Effector memory CD4-positive, alpha-beta T cell (primary cell): Measurements from ENCODE around the gene KCNQ1OT1.

Source experiments
- DNase-seq, 3 donors: peaks; one replicate each; pipeline ENCODE4 v3.0.0-alpha.2; 2020
- H3K27ac ChIP-seq: 2 replicates; pipeline ENCODE4 v1.7.0; 2013; ENCODE audit warnings: mild to moderate bottlenecking, low read length, moderate library complexity; ENCODE audit not compliant: insufficient read depth, poor library complexity, severe bottlenecking
- H3K27me3 ChIP-seq: replicated peaks from 2 replicates; pipeline ENCODE4 v1.7.0; 2013; ENCODE audit warnings: mild to moderate bottlenecking, low read length; ENCODE audit not compliant: insufficient read depth, control insufficient read depth, poor library complexity, severe bottlenecking
- H3K36me3 ChIP-seq: 2 replicates; pipeline ENCODE4 v1.7.0; 2013; ENCODE audit warnings: mild to moderate bottlenecking, low read length, moderate library complexity; ENCODE audit not compliant: control insufficient read depth, insufficient read depth
- H3K4me1 ChIP-seq: 2 replicates; pipeline ENCODE4 v1.7.0; 2013; ENCODE audit warnings: low read length, mild to moderate bottlenecking; ENCODE audit not compliant: control insufficient read depth, insufficient read depth, poor library complexity, severe bottlenecking
- H3K4me3 ChIP-seq: 2 replicates; pipeline ENCODE4 v1.7.0; 2013; ENCODE audit warnings: low read length, low read depth, mild to moderate bottlenecking; ENCODE audit not compliant: insufficient read depth, poor library complexity, severe bottlenecking
- H3K9me3 ChIP-seq: 2 replicates; pipeline ENCODE4 v1.7.0; 2013; ENCODE audit warnings: mild to moderate bottlenecking, low read length, moderate library complexity; ENCODE audit not compliant: control insufficient read depth

KCNQ1OT1 gene

DNA sequence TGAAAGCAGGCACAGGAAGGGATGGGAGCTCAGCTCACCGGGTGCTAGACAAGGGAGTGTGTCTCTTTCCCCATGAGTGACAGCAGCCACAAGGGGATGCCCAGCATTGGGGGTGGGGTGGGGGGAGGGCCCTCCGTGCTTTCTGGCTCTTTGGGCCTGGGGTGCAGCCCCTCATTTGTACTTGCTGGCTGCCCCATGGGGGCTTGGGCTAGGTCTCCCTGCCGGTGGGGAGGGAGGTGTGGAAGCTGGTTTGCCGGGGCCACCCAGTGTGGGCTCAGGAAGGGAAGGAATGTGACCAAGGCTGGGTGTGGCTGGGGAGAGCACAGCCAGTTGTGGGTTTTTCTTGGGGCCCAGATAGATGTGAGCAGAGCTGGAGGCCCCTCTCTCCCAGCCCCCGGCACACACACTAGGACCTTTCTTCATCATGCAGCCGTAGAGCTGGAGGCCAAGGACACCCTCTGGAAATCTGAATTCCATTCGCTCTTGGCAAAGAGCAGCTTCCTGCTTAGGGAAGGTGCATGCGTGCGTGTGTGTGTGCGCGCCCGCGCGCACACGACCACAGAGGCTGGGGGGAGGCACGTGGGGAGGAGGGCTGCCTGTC, 25.8 kb downstream of the KCNQ1OT1 start:
- no peak overlapping the region for H3K4me3 ChIP-seq
- H3K27me3 ChIP-seq = no peaks in the 10 kb centered on the region
- H3K27ac ChIP-seq = no peak overlapping the region
- H3K4me1 ChIP-seq = no peaks in the 10 kb centered on the region
- H3K9me3 ChIP-seq = no peaks in the 10 kb centered on the region
- DNase-seq = no peak
- no peaks in the 10 kb centered on the region for H3K36me3 ChIP-seq

DNA sequence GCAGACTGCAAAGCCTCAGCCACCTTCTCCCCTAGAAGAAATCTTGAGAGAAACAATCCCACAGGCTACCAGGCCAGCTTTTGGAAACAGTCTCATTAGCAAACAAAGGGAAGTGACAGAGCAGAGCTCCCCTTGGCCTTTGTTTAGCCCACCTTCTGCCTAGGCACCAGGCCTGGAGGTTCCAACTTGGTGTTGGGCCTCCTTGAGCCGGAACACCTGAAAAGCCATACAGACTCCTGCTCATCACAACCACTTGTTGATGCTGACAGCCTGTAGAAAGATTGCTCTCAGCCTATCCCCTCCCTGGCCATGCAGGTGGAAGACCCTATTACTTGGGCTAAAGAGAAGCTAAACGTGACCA, 26.6 kb downstream of the KCNQ1OT1 start:
- Histone ChIP-seq H3K36me3 (no peaks in the 10 kb centered on the region), H3K9me3 (no peaks in the 10 kb centered on the region), H3K4me3 (no peak overlapping the region), H3K27me3 (no peaks in the 10 kb centered on the region), H3K27ac (no peak overlapping the region), H3K4me1 (no peaks in the 10 kb centered on the region)
- no peak for DNase-seq

DNA sequence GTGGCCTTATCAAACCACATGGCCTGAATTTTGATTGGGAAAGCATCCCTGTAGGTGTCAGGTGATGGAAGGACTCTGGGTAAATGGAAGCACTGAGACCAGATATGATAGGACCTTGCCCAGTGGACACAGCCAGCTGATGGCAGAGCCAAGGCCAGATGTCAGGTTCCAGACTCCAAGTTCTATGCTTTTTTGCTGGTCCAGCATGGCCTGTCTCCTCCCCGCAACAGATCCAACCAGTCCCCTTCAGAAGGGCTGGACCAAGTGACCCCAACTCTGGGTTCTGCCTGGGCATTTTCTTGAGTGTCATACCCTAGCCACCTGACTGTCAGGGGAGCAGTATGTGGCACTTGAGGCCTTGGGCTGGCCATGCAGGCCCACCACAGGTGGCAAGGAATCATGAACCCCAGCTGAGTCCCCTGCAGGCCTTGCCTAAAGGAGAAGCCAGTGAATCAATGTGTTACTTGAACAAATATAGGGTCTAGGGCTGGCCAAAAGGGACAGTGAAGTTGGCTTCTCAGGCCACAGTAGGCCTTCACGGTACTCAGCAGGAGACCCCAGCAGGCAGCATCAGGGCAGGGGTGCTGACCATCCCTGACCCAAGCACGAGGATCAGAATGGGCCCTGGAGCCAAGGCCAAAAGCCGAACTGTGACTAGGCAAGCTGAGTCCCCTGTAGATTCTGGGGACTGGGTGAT, 27.1 kb downstream of the KCNQ1OT1 start:
- Histone ChIP-seq H3K27me3 (no peaks in the 10 kb centered on the region), H3K9me3 (no peaks in the 10 kb centered on the region), H3K36me3 (no peaks in the 10 kb centered on the region), H3K27ac (no peak overlapping the region), H3K4me3 (no peak overlapping the region), H3K4me1 (no peaks in the 10 kb centered on the region)
- DNase-seq = no peak

DNA sequence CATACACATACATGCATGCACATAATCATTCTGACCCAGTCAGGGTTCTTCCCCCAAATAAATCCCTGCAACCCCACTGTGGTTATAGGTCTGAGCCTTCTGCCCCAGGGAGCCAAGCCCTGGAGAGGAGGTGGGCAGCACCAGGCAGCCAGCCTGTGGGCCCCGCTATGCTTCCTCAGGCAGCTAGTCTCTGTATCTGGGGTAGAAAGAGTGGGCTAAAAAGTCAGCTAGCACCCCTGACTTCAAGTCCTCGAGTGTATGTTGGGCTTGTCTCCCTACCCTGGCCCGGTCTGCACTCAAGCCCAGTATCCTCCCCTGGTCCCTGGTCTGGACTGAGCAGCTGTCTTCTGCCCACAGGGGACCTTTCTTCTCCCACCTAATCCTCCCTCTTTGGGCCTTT, 28.0 kb downstream of the KCNQ1OT1 start:
- Histone ChIP-seq H3K4me3 (no peak overlapping the region), H3K27ac (no peak overlapping the region), H3K9me3 (no peaks in the 10 kb centered on the region), H3K27me3 (no peaks in the 10 kb centered on the region), H3K36me3 (no peaks in the 10 kb centered on the region), H3K4me1 (no peaks in the 10 kb centered on the region)
- no peak for DNase-seq

DNA sequence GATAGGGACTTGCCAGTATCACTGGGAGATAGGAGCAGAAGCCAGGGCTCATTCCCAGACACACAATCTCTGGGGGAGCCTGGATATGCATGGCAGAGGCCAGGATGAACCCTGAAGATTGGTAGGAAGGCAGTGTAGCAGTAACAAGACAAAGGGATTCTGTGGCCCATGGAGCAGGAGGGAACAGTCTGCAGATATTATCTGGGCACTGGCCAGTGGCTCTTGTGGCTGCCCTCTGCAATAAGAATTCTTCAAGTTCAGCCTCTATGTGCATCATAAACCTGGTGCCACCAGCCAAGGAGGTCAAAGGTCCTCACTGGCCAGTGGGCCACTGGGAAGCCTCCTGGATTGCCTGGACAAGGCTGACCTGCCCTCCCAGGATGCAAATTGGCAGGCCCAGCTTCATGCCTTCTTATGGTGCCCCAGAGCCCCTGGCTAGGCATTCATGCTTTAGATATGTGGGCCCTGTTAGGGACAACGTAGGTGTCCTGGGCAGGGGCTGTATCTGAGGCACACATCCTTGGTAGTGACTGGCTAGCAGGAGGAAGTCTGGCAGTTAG, 29.2 kb downstream of the KCNQ1OT1 start:
- Histone ChIP-seq H3K9me3 (no peaks in the 10 kb centered on the region), H3K4me1 (no peaks in the 10 kb centered on the region), H3K4me3 (no peak overlapping the region), H3K27ac (no peak overlapping the region), H3K36me3 (no peaks in the 10 kb centered on the region), H3K27me3 (no peaks in the 10 kb centered on the region)
- DNase-seq = no peak

DNA sequence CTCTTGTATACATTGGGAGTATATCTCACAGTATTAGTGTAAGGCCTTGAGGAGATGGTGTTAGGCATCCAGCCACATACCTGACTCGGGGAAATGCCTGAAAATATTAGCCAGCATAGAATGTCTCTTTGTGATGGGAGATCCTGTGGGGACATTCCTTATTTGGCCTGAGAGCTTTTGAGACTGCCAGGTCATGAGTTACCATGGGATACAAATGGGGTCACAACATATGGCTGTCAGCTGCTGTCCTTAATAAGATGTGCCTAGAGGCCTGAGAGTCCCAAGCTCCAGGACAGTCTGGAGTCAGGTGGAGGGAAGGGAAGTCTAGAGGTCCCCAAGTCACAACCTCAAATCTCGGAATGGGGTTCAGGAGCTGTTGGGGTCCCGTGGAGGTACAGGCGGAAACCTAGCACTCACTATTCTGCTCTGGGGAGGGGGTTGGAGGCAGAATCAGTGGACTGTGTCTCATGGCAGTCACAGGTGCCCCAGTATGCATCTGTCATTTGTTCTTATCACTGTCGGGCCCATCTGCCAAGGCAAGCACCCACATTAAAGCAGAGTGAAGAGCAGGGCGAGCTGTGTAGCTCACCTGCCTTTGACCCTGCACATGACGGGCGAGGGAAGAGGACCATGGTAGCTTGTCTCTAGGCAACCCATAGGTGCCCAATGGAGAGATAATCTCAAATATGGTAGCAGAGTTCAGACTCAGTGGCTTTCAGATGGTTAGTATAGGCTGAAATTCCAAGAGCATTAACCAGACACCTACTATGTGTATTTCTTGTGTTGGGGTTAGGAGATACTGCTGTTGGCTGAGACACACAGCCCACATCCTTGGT, 29.9 kb downstream of the KCNQ1OT1 start:
- H3K4me1 ChIP-seq = no peaks in the 10 kb centered on the region

DNA sequence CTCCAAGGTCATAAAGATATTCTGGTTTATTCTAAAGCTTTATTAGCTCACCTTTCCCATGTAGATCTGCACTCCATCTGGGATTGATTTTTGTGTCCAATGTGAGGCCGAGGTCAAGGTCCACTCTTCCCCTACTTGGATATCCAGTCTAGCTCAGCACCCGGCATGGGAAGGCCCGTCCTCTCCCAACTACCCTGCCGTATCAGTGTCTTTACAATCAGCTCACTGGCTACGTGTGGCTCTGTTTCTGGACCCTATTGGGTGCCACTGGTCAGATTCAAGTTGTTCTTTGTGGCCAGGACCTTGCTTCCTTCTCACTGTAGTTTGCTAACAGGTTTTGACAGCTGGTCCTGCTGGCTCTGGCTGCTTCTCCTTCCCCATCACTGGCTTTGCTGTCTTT, 30.9 kb downstream of the KCNQ1OT1 start:
- no peaks in the 10 kb centered on the region for H3K36me3 ChIP-seq
- no peaks in the 10 kb centered on the region for H3K27me3 ChIP-seq
- DNase-seq = no peak
- no peak overlapping the region for H3K4me3 ChIP-seq
- H3K4me1 ChIP-seq = no peaks in the 10 kb centered on the region
- no peak overlapping the region for H3K27ac ChIP-seq
- no peaks in the 10 kb centered on the region for H3K9me3 ChIP-seq

More for the DNA sequence above, 29.9 kb downstream of the KCNQ1OT1 start:
- no peaks in the 10 kb centered on the region for H3K9me3 ChIP-seq
- no peaks in the 10 kb centered on the region for H3K36me3 ChIP-seq
- no peak overlapping the region for H3K4me3 ChIP-seq
- no peak for DNase-seq
- no peak overlapping the region for H3K27ac ChIP-seq
- no peaks in the 10 kb centered on the region for H3K27me3 ChIP-seq

DNA sequence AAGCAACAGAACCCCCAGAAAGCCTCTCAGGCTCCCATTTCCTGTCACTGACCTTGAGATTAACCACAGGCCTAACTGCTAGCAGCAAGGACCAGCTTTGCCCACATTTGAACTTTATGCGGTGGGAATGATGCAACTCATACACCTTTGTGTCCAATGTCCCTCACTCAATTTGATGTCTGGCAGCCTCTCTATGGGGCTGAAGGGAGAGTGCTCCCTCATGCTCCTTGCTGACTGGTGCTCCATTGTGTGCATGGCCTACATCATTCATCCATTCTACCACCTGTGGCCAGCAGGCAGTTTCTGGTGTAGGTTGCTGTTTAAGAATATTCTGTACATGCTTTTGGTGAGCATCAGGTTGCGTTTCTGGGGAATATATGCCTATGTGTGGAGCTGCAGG, 31.9 kb downstream of the KCNQ1OT1 start:
- no peaks in the 10 kb centered on the region for H3K9me3 ChIP-seq
- H3K27me3 ChIP-seq = no peaks in the 10 kb centered on the region
- no peak overlapping the region for H3K27ac ChIP-seq
- H3K4me3 ChIP-seq = no peak overlapping the region
- no peaks in the 10 kb centered on the region for H3K36me3 ChIP-seq
- DNase-seq = no peak
- H3K4me1 ChIP-seq = no peaks in the 10 kb centered on the region

DNA sequence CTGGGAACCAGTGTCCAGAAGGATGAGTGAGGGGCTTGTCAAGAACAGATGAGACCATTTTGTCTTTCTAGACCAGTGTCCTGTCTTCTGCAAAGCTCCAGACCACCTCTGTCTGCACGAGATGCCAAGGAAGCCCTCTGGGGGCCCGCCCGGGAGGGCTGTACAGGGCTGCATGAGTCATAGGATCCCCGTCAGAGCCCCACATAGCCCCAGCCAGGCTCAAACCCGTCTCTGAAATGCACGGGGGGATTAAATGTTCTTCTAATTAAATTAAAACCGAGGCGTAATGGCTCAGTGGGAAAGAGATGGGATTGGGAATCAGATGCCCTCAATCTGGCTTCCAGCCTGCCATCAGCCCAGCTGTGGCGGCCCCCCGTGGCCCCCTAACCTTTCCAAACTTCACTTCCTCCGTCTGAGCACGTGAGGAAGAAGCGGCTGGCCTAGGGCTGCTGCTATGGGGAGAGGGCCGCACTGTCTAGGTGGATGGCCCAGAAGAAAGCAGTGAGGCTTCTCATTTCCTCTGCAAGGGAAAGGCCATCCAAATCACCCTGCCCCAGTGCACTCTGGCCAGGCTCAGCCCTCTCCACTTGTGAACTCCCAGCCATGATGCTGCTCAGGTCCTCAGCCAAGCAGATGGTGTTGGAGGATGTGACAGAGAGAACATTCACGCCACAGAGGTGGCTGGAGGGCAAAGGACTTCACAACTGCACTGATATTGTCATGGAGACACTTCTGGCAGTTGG, 32.8 kb downstream of the KCNQ1OT1 start:
- no peak for DNase-seq
- H3K4me1 ChIP-seq = no peaks in the 10 kb centered on the region
- no peaks in the 10 kb centered on the region for H3K27me3 ChIP-seq
- no peak overlapping the region for H3K27ac ChIP-seq
- H3K4me3 ChIP-seq = no peak overlapping the region
- H3K36me3 ChIP-seq = no peaks in the 10 kb centered on the region
- no peaks in the 10 kb centered on the region for H3K9me3 ChIP-seq
